SK-N-SH treated with all-trans-retinoic acid at 6 μM for 48 hours (cell line): ENCODE measurements around the gene GRM7.

Source experiments
- ATAC-seq: fragments of 200-7000 bp; cut with Tn5 transposase; 3 replicates; pipeline ENCODE4 v1.9.1; 2020; ENCODE audit warnings: mild to moderate bottlenecking, moderate library complexity
- ARNTL ChIP-seq: fragments of 450-650 bp; formaldehyde crosslinking; IDR thresholded peaks from 2 replicates; pipeline ENCODE4 v1.5.0; 2020; ENCODE audit warnings: low read depth, mild to moderate bottlenecking, moderate library complexity, borderline replicate concordance
- BACH2 ChIP-seq: fragments of 250-450 bp; sonication (Bioruptor Pico); IDR thresholded peaks from 2 replicates; pipeline ENCODE4 v1.9.0; 2021; ENCODE audit warnings: mild to moderate bottlenecking, borderline replicate concordance
- CSDC2 ChIP-seq: fragments of 250-450 bp; sonication (Bioruptor Pico); IDR thresholded peaks from 2 replicates; pipeline ENCODE4 v1.5.0; 2020; ENCODE audit warnings: mild to moderate bottlenecking, moderate library complexity
- ESRRG ChIP-seq: fragments of 250-450 bp; sonication (Bioruptor Pico); IDR thresholded peaks from 2 replicates; pipeline ENCODE4 v1.6.1; 2021; ENCODE audit warnings: mild to moderate bottlenecking
- GLIS3 ChIP-seq: fragments of 250-450 bp; sonication (Bioruptor Pico); IDR thresholded peaks from 2 replicates; pipeline ENCODE4 v1.5.0; 2020; ENCODE audit warnings: mild to moderate bottlenecking, moderate library complexity
- ISL1 ChIP-seq: fragments of 250-450 bp; sonication (Bioruptor Pico); IDR thresholded peaks from 2 replicates; pipeline ENCODE4 v2.1.2; 2022; ENCODE audit warnings: mild to moderate bottlenecking, moderate library complexity
- OSR1 ChIP-seq: fragments of 250-450 bp; sonication (Bioruptor Pico); IDR thresholded peaks from 2 replicates; pipeline ENCODE4 v1.8.0; 2022; ENCODE audit warnings: moderate library complexity, mild to moderate bottlenecking, inconsistent platforms
- PATZ1 ChIP-seq: fragments of 250-450 bp; sonication (Bioruptor Pico); IDR thresholded peaks from 2 replicates; pipeline ENCODE4 v1.8.0; 2020; ENCODE audit warnings: mild to moderate bottlenecking, moderate library complexity, borderline replicate concordance
- POU6F1 ChIP-seq: fragments of 250-450 bp; sonication (Bioruptor Pico); IDR thresholded peaks from 2 replicates; pipeline ENCODE4 v1.8.0; 2021; ENCODE audit warnings: low read depth, mild to moderate bottlenecking, moderate library complexity, borderline replicate concordance
- PPARA ChIP-seq: fragments of 250-450 bp; sonication (Bioruptor Pico); IDR thresholded peaks from 2 replicates; pipeline ENCODE4 v1.5.0; 2020; ENCODE audit warnings: mild to moderate bottlenecking, borderline replicate concordance
- SNAI2 ChIP-seq: fragments of 250-450 bp; sonication (Bioruptor Pico); IDR thresholded peaks from 2 replicates; pipeline ENCODE4 v1.5.0; 2020; ENCODE audit warnings: mild to moderate bottlenecking, moderate library complexity
- TCF4 ChIP-seq: fragments of 250-450 bp; sonication (Bioruptor Pico); IDR thresholded peaks from 2 replicates; pipeline ENCODE4 v1.8.0; 2021; ENCODE audit warnings: mild to moderate bottlenecking, moderate library complexity, borderline replicate concordance
- TOX ChIP-seq: fragments of 250-450 bp; sonication (Bioruptor Pico); IDR thresholded peaks from 2 replicates; pipeline ENCODE4 v1.8.0; 2021; ENCODE audit warnings: mild to moderate bottlenecking, moderate library complexity, borderline replicate concordance
- ZC3H10 ChIP-seq: fragments of 250-450 bp; sonication (Bioruptor Pico); IDR thresholded peaks from 2 replicates; pipeline ENCODE4 v1.5.1; 2021; ENCODE audit warnings: mild to moderate bottlenecking, moderate library complexity
- ZFP3 ChIP-seq: fragments of 250-450 bp; sonication (Bioruptor Pico); IDR thresholded peaks from 2 replicates; pipeline ENCODE4 v1.5.0; 2020; ENCODE audit warnings: mild to moderate bottlenecking, moderate library complexity
- ZFP30 ChIP-seq: fragments of 450-650 bp; formaldehyde crosslinking; IDR thresholded peaks from 2 replicates; pipeline ENCODE4 v1.5.0; 2022; ENCODE audit warnings: mild to moderate bottlenecking, moderate library complexity
- ZNF565 ChIP-seq: fragments of 450-650 bp; formaldehyde crosslinking; conservative IDR thresholded peaks from 2 replicates; pipeline ENCODE4 v1.5.0; 2020; ENCODE audit warnings: low read depth, mild to moderate bottlenecking, moderate library complexity
- ZNF70 ChIP-seq: fragments of 450-650 bp; formaldehyde crosslinking; IDR thresholded peaks from 2 replicates; pipeline ENCODE4 v1.5.0; 2020; ENCODE audit warnings: mild to moderate bottlenecking, moderate library complexity
- ZNF8 ChIP-seq: fragments of 450-650 bp; formaldehyde crosslinking; IDR thresholded peaks from 2 replicates; pipeline ENCODE4 v1.5.0; 2020; ENCODE audit warnings: mild to moderate bottlenecking, moderate library complexity
- TF ChIP-seq, protein P1 (sequence below): fragments of 250-450 bp; sonication (Bioruptor Pico); IDR thresholded peaks from 2 replicates; pipeline ENCODE4 v1.5.1; 2021; ENCODE audit warnings: mild to moderate bottlenecking, moderate library complexity
- TF ChIP-seq, protein P2 (sequence below): fragments of 250-450 bp; sonication (Bioruptor Pico); IDR thresholded peaks from 2 replicates; pipeline ENCODE4 v1.5.1; 2020; ENCODE audit warnings: low read depth, mild to moderate bottlenecking, moderate library complexity

The GRM7 gene

DNA sequence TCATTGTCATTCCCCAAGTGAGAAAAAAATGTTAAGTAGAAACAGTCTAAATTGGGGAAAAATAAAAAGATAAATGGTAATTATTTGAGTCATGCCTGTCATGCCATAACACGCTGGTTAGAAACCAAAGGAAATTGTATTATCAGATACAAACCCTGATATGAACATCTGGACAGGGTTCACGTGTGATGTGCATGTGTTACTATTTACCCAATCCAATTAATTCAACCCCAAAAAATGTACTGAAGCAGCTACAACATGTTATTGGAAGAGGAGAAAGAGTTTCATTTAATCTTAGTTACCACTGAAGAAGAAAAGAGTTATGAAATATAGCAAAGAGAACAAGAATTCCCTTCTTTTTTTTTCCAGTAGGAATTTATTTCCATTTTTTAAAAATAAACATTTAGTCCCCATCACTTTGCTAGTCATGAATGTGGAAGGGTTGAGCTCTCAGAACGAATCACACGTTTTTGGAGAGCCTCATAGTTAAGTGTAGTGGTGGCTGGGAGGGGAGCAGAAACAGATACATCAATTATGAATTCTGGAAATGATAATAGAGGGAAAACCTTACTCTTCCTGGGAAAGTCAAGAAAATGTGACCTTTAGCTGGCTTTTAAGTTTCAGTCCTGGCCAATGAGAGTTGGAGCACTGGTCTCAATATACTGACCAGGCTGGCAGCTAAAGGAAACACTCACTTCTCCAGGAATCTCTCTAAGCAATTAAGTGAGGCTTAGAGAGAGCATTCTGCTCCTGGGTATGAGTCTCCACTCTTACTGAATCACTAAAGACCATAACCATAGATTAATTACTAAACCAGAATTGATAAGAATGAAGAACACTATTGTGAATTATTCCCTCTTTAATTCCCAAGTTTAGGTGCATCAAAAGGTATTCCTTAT lies 796.5 kb downstream of the GRM7 start:
- no peak for TF ChIP-seq PPARA (CRISPR knock-in tag)
- no peak for TF ChIP-seq BACH2
- peak; percentile 53; the same call in 1 of the 2 replicates for TF ChIP-seq TCF4 (CRISPR knock-in tag)
- no peak for TF ChIP-seq ZNF565 (CRISPR knock-in tag)
- no peak for TF ChIP-seq SNAI2
- no peak for ATAC-seq

GRCh38 chr3:7658294-7658693 lies 797.4 kb downstream of the GRM7 start:
- no peak for ATAC-seq

DNA sequence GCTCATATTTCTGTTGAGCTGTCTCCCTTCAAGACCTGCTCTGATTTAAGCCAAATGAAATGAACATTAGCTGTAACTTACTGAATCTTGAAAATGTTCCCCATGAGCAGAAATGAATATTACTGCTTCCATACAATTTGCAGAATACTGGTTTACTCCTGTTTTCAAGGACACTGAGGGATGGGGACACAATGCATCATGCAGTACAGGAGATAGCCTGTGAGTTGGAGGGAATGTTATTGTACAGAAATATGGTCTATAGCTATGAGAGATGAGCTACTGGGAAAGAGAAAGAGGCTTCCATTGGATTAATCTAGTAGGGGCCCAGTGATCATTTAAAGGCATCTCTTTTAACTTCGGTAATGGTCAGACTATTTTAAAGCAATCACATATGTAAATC lies 798.2 kb downstream of the GRM7 start:
- TF ChIP-seq CSDC2 (CRISPR knock-in tag) (no peak), ZNF70 (CRISPR knock-in tag) (no peak), SNAI2 (no peak), ARNTL (CRISPR knock-in tag) (no peak)
- no peak for ATAC-seq

More at GRCh38 chr3:7658294-7658693, 797.4 kb downstream of the GRM7 start:
- no peak for TF ChIP-seq GLIS3 (CRISPR knock-in tag)
- TF ChIP-seq ISL1: peak; percentile 12; the same call in 1 of the 2 replicates
- no peak for TF ChIP-seq ARNTL (CRISPR knock-in tag)

- TF ChIP-seq ISL1 (no peak), PATZ1 (no peak), POU6F1 (CRISPR knock-in tag) (no peak), ZNF70 (CRISPR knock-in tag) (no peak), GLIS3 (CRISPR knock-in tag) (no peak), PPARA (CRISPR knock-in tag) (no peak)
- TF ChIP-seq, protein P1, sequence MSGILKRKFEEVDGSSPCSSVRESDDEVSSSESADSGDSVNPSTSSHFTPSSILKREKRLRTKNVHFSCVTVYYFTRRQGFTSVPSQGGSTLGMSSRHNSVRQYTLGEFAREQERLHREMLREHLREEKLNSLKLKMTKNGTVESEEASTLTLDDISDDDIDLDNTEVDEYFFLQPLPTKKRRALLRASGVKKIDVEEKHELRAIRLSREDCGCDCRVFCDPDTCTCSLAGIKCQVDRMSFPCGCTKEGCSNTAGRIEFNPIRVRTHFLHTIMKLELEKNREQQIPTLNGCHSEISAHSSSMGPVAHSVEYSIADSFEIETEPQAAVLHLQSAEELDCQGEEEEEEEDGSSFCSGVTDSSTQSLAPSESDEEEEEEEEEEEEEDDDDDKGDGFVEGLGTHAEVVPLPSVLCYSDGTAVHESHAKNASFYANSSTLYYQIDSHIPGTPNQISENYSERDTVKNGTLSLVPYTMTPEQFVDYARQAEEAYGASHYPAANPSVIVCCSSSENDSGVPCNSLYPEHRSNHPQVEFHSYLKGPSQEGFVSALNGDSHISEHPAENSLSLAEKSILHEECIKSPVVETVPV (CRISPR knock-in tag): no peak
- no peak for ATAC-seq
Measured at GRCh38 chr3:7663771-7664170, 802.9 kb downstream of the GRM7 start.

DNA sequence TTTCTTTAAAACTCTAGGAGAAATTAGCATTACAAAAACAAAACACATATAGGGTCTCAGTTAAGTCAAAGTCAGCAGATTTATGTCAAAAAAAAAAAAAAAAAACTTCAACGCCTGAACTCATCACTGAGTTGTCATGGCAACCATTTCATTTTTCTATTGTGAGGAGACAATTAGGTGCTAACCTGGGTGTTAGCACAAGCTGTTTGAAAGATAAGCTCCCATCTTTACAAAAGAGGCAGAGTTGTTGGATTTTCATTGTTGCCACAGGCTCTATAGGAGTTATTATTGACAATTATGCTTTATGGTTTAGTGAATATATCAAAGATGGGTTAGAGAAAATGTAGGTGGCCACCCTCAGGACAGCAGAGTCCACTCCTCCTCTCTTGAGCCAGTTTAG lies 806.9 kb downstream of the GRM7 start:
- no peak for ATAC-seq
- TF ChIP-seq ESRRG (CRISPR knock-in tag): no peak
- TF ChIP-seq ZNF70 (CRISPR knock-in tag): no peak
- no peak for TF ChIP-seq ISL1
- no peak for TF ChIP-seq OSR1 (CRISPR knock-in tag)
- no peak for TF ChIP-seq CSDC2 (CRISPR knock-in tag)
- TF ChIP-seq, protein P1 (CRISPR knock-in tag): no peak
- TF ChIP-seq ZC3H10 (CRISPR knock-in tag): no peak
- no peak for TF ChIP-seq PATZ1
- TF ChIP-seq, protein P2, sequence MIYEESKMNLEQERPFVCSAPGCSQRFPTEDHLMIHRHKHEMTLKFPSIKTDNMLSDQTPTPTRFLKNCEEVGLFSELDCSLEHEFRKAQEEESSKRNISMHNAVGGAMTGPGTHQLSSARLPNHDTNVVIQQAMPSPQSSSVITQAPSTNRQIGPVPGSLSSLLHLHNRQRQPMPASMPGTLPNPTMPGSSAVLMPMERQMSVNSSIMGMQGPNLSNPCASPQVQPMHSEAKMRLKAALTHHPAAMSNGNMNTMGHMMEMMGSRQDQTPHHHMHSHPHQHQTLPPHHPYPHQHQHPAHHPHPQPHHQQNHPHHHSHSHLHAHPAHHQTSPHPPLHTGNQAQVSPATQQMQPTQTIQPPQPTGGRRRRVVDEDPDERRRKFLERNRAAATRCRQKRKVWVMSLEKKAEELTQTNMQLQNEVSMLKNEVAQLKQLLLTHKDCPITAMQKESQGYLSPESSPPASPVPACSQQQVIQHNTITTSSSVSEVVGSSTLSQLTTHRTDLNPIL (CRISPR knock-in tag): no peak
- no peak for TF ChIP-seq PPARA (CRISPR knock-in tag)
- TF ChIP-seq GLIS3 (CRISPR knock-in tag): no peak
- no peak for TF ChIP-seq ARNTL (CRISPR knock-in tag)
- TF ChIP-seq TOX (CRISPR knock-in tag): no peak
- no peak for TF ChIP-seq SNAI2
- TF ChIP-seq ZNF565 (CRISPR knock-in tag): no peak
- no peak for TF ChIP-seq ZFP3
- no peak for TF ChIP-seq ZFP30 (CRISPR knock-in tag)
- TF ChIP-seq ZNF8 (CRISPR knock-in tag): no peak
